Neural progenitor cell (in vitro differentiated cells): ENCODE results near the gene SLAMF7. TPM values are rescaled to one million over a fixed set of nuclear protein-coding genes. Genes with fewer than 3 reads are reported as not detected.

ENCODE experiments used
- DNase-seq: peaks from one replicate; pipeline ENCODE4 v3.0.0-alpha.2; 2016; ENCODE audit warnings: low spot score
- H2AFZ ChIP-seq: fragments of 200-600 bp; sonication (generic); replicated peaks from 2 replicates; pipeline ENCODE4 v1.6.1; 2016; ENCODE audit warnings: antibody characterized with exemption
- H3F3A ChIP-seq: fragments of 200-600 bp; sonication (generic); 2 replicates; pipeline ENCODE4 v1.6.1; 2016; ENCODE audit warnings: antibody characterized with exemption, low read depth
- H3K27ac ChIP-seq: fragments of 200-600 bp; sonication (generic); 2 replicates; pipeline ENCODE4 v1.5.1; 2016; ENCODE audit warnings: mild to moderate bottlenecking
- H3K27me3 ChIP-seq: fragments of 200-600 bp; sonication (generic); 2 replicates; pipeline ENCODE4 v1.6.1; 2016; ENCODE audit warnings: mild to moderate bottlenecking, moderate library complexity
- H3K36me3 ChIP-seq: fragments of 200-600 bp; sonication (generic); 2 replicates; pipeline ENCODE4 v1.5.1; 2016
- H3K4me1 ChIP-seq: fragments of 200-600 bp; sonication (generic); 2 replicates; pipeline ENCODE4 v1.6.1; 2016; ENCODE audit warnings: mixed run types
- H3K4me2 ChIP-seq: fragments of 200-600 bp; sonication (generic); 2 replicates; pipeline ENCODE4 v1.6.1; 2016
- H3K4me3 ChIP-seq: fragments of 200-600 bp; sonication (generic); 2 replicates; pipeline ENCODE4 v1.5.1; 2016
- H3K79me2 ChIP-seq: fragments of 200-600 bp; sonication (generic); 2 replicates; pipeline ENCODE4 v1.6.1; 2016; ENCODE audit warnings: low read depth
- H3K9ac ChIP-seq: fragments of 200-600 bp; sonication (generic); 2 replicates; pipeline ENCODE4 v1.6.1; 2016
- H3K9me3 ChIP-seq: fragments of 200-600 bp; sonication (generic); 2 replicates; pipeline ENCODE4 v1.5.1; 2016; ENCODE audit warnings: low read depth
- H4K20me1 ChIP-seq: fragments of 200-600 bp; sonication (generic); 2 replicates; pipeline ENCODE4 v1.6.1; 2016; ENCODE audit warnings: low read depth
- H3K27ac Mint-ChIP-seq: 3 replicates; pipeline ENCODE4 v1.8.0; 2021; ENCODE audit warnings: mixed read lengths
- H3K27me3 Mint-ChIP-seq: 2 replicates; pipeline ENCODE4 v1.8.0; 2022; ENCODE audit warnings: low read depth, mild to moderate bottlenecking, inconsistent platforms, moderate library complexity, mixed read lengths; ENCODE audit not compliant: insufficient read depth
- H3K36me3 Mint-ChIP-seq: 3 replicates; pipeline ENCODE4 v1.8.0; 2021; ENCODE audit warnings: mixed read lengths
- H3K4me1 Mint-ChIP-seq: 3 replicates; pipeline ENCODE4 v1.8.0; 2021; ENCODE audit warnings: mixed read lengths
- H3K4me3 Mint-ChIP-seq: 3 replicates; pipeline ENCODE4 v1.8.0; 2021; ENCODE audit warnings: mild to moderate bottlenecking, moderate library complexity, mixed read lengths
- H3K9me3 Mint-ChIP-seq: 3 replicates; pipeline ENCODE4 v1.8.0; 2020; ENCODE audit warnings: mixed read lengths
- EZH2 ChIP-seq: fragments of 200-600 bp; sonication (generic); IDR thresholded peaks from 2 replicates; pipeline ENCODE4 v1.6.1; 2017; ENCODE audit warnings: antibody characterized with exemption, mild to moderate bottlenecking, moderate library complexity
- EZH2phosphoT487 ChIP-seq: fragments of 200-600 bp; sonication (generic); IDR thresholded peaks from 2 replicates; pipeline ENCODE4 v1.6.1; 2017; ENCODE audit warnings: antibody characterized with exemption
- total RNA-seq: library from RNA; depleted of rRNA; stranded (reverse); fragments of >200 nt; gene quantifications from 2 replicates; pipeline ENCODE4 v1.2.3, GENCODE V29; 2015; ENCODE audit warnings: low replicate concordance
- TF ChIP-seq, protein P1 (sequence below): fragments of 200-600 bp; sonication (generic); IDR thresholded peaks from 2 replicates; pipeline ENCODE4 v1.5.1; 2017; ENCODE audit warnings: antibody characterized with exemption, mild to moderate bottlenecking

Gene SLAMF7
- total RNA-seq, 1 donor from 2014 or later, result not detected

DNA sequence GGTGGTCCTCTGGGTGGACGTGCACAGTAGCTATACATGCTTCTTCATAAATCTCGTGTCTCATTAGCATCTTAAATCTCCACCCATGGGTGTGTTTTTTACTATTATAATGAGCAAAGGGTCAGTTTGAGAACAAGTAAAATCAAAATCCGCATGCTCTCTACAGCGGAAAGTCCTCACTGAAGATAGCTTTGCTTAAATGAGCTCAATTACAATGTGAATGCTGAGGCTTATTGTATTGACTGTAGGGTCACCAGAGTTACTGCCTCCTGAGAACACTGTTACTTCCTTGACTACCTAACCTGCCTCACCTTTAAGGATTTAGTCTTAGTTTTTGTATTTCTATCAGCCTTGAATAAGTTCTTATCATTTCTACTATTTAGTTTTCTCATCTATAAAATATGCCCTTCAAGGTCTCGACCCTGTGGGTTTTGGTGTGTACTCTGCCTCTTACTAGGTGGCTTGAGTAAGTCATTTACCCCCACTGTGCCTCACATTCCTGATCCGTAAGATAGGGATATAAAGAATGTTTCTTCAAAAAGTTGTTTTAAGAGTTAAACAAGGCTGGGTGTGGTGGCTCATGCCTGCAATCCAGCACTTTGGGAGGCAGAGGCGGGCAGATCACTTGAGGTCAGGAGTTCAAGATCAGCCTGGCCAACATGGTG lies 7.9 kb downstream of the SLAMF7 start:
- no peaks in the 10 kb centered on the region for H3K36me3 ChIP-seq
- H3K9ac ChIP-seq, result no peak overlapping the region
- Mint-ChIP-seq H3K9me3 (no peaks in the 10 kb centered on the region), H3K4me1 (no peaks in the 10 kb centered on the region), H3K4me3 (no peak overlapping the region), H3K36me3 (no peaks in the 10 kb centered on the region), H3K27me3 (peaks cover 9% of the 10 kb centered on the region), H3K27ac (no peak overlapping the region)
- no peak for DNase-seq
- H3K4me2 ChIP-seq, result no peak overlapping the region
- H2AFZ ChIP-seq, result no peak overlapping the region
- no peaks in the 10 kb centered on the region for H3K9me3 ChIP-seq
- TF ChIP-seq EZH2 (no peak), EZH2phosphoT487 (no peak)
- TF ChIP-seq, protein P1, sequence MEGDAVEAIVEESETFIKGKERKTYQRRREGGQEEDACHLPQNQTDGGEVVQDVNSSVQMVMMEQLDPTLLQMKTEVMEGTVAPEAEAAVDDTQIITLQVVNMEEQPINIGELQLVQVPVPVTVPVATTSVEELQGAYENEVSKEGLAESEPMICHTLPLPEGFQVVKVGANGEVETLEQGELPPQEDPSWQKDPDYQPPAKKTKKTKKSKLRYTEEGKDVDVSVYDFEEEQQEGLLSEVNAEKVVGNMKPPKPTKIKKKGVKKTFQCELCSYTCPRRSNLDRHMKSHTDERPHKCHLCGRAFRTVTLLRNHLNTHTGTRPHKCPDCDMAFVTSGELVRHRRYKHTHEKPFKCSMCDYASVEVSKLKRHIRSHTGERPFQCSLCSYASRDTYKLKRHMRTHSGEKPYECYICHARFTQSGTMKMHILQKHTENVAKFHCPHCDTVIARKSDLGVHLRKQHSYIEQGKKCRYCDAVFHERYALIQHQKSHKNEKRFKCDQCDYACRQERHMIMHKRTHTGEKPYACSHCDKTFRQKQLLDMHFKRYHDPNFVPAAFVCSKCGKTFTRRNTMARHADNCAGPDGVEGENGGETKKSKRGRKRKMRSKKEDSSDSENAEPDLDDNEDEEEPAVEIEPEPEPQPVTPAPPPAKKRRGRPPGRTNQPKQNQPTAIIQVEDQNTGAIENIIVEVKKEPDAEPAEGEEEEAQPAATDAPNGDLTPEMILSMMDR, result no peak
- H3K4me1 ChIP-seq, result no peaks in the 10 kb centered on the region
- no peaks in the 10 kb centered on the region for H3K79me2 ChIP-seq
- H4K20me1 ChIP-seq, result no peaks in the 10 kb centered on the region
- no peaks in the 10 kb centered on the region for H3F3A ChIP-seq
- no peak overlapping the region for H3K27ac ChIP-seq
- H3K4me3 ChIP-seq, result no peak overlapping the region
- no peaks in the 10 kb centered on the region for H3K27me3 ChIP-seq

DNA sequence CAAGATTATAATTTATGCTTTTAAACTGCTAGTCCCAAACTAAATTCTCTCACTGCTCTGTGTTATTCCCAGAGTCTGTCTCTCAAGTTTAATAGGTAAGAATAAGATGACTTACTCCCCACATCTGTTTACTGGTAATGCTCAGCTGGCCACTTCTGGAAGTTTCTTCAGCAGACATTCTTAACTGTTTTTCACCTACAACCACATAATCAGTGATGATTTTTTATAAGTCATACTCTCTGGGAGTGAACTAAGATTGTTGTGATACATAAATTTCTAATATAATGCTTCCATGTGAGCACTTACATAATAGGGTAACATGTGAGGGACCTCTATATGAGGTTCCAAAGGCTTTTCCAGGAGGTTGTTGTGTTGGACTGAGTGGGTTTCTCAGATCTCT lies 8.7 kb downstream of the SLAMF7 start:
- Histone ChIP-seq H3K4me3 (no peak overlapping the region), H3K79me2 (no peaks in the 10 kb centered on the region), H4K20me1 (no peaks in the 10 kb centered on the region), H3K9ac (no peak overlapping the region), H3K27me3 (no peaks in the 10 kb centered on the region), H3K27ac (no peak overlapping the region), H3K36me3 (no peaks in the 10 kb centered on the region), H3F3A (no peaks in the 10 kb centered on the region), H3K4me2 (no peak overlapping the region), H3K4me1 (no peaks in the 10 kb centered on the region), H2AFZ (no peak overlapping the region), H3K9me3 (no peaks in the 10 kb centered on the region)
- H3K27ac Mint-ChIP-seq, result no peak overlapping the region
- DNase-seq, result no peak
- TF ChIP-seq EZH2phosphoT487 (no peak), EZH2 (no peak)
- TF ChIP-seq, protein P1, result no peak
- H3K4me3 Mint-ChIP-seq, result no peak overlapping the region
- H3K4me1 Mint-ChIP-seq, result peaks cover 3% of the 10 kb centered on the region
- H3K9me3 Mint-ChIP-seq, result no peaks in the 10 kb centered on the region
- peaks cover 9% of the 10 kb centered on the region for H3K27me3 Mint-ChIP-seq
- no peaks in the 10 kb centered on the region for H3K36me3 Mint-ChIP-seq

DNA sequence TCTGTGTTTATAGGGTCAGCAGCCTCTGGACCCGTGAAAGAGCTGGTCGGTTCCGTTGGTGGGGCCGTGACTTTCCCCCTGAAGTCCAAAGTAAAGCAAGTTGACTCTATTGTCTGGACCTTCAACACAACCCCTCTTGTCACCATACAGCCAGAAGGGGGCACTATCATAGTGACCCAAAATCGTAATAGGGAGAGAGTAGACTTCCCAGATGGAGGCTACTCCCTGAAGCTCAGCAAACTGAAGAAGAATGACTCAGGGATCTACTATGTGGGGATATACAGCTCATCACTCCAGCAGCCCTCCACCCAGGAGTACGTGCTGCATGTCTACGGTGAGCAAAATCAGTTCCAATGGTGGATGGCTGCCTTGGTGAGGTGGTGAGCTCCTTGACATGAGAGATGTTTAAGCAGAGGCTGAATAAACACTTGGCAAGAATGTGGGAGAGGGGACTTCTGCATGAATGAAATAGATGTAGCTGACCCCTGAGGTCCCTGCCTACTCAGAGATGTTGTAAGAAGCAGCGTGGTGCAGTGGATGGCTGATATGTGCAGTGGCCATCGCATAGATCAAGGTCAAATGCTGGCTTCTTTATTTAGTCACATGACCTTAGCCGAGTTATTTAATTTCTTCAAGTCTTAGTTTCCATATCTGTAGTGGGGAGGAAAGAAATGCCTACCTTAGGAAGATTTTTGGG lies 9.3 kb downstream of the SLAMF7 start:
- Mint-ChIP-seq H3K36me3 (no peaks in the 10 kb centered on the region), H3K4me3 (no peak overlapping the region), H3K27ac (no peak overlapping the region), H3K27me3 (peaks cover 7% of the 10 kb centered on the region), H3K4me1 (peaks cover 8% of the 10 kb centered on the region), H3K9me3 (no peaks in the 10 kb centered on the region)
- Histone ChIP-seq H2AFZ (no peak overlapping the region), H3K27ac (no peak overlapping the region), H3K36me3 (no peaks in the 10 kb centered on the region), H3K9ac (no peak overlapping the region), H3K4me3 (no peak overlapping the region), H3K27me3 (no peaks in the 10 kb centered on the region), H3K4me1 (no peaks in the 10 kb centered on the region), H3K9me3 (no peaks in the 10 kb centered on the region), H3K4me2 (no peak overlapping the region), H3K79me2 (no peaks in the 10 kb centered on the region), H3F3A (no peaks in the 10 kb centered on the region), H4K20me1 (no peaks in the 10 kb centered on the region)
- TF ChIP-seq, protein P1, result peak; percentile 46
- TF ChIP-seq EZH2, result no peak
- DNase-seq, result no peak
